Uterus (tissue), 4 donors: Measurements from ENCODE around the gene ACOXL. TPM values are rescaled to one million over a fixed set of nuclear protein-coding genes. Genes with fewer than 3 reads are reported as not detected.

Source experiments
- DNase-seq, 2 donors: peaks; one replicate each; pipeline ENCODE4 v3.0.0-alpha.2; 2019 to 2020
- H3K27ac ChIP-seq, 2 donors: fragments of 200-600 bp; sonication (generic); 1 replicate in 1 of 2; 2 replicates in 1 of 2; pipeline ENCODE4 v1.5.1; 2016 to 2018
- H3K27me3 ChIP-seq, 2 donors: fragments of 200-600 bp; sonication (generic); one replicate each; pipeline ENCODE4 v1.5.1; 2018 to 2019; ENCODE audit warnings: control low read depth in 1 of 2
- H3K36me3 ChIP-seq, 2 donors: fragments of 200-600 bp; sonication (generic); one replicate each; pipeline ENCODE4 v1.5.1; 2019; ENCODE audit warnings: control low read depth in 1 of 2
- H3K4me1 ChIP-seq, 2 donors: fragments of 200-600 bp; sonication (generic); one replicate each; pipeline ENCODE4 v1.5.1; 2018 to 2019; ENCODE audit warnings: control low read depth in 1 of 2
- H3K4me3 ChIP-seq, 2 donors: fragments of 200-600 bp; sonication (generic); 1 replicate in 1 of 2; 2 replicates in 1 of 2; pipeline ENCODE4 v1.5.1; 2018 to 2019; ENCODE audit warnings: mild to moderate bottlenecking in 1 of 2
- H3K9me3 ChIP-seq, 2 donors: fragments of 200-600 bp; sonication (generic); one replicate each; pipeline ENCODE4 v1.5.1; 2019; ENCODE audit warnings: control low read depth in 1 of 2
- CTCF ChIP-seq, 4 experiments: fragments of 200-600 bp in 2 of 4; fragments of 450-650 bp in 2 of 4; sonication (generic) in 2 of 4; IDR thresholded peaks; one replicate each; pipeline ENCODE4 v1.5.1; 2016 to 2019; ENCODE audit warnings: antibody characterized with exemption in 4 of 4, mild to moderate bottlenecking in 2 of 4, moderate library complexity in 1 of 4
- POLR2A ChIP-seq, 2 donors: fragments of 450-650 bp; IDR thresholded peaks; one replicate each; pipeline ENCODE4 v1.6.1; 2016; ENCODE audit warnings: antibody characterized with exemption in 2 of 2, mild to moderate bottlenecking in 1 of 2, moderate library complexity in 1 of 2
- intact Hi-C: fragments of 100-400 bp; cut with DNase I; formaldehyde crosslinking; loops from one replicate; pipeline ENCODE4 v1.15.1; 2023; ENCODE audit warnings: low total_unique reads
- total RNA-seq, 4 donors: library from RNA; depleted of rRNA in 3 of 4; stranded (reverse); fragments of >200 nt in 3 of 4; gene quantifications; one replicate each; pipeline versions ENCODE4 v1.1.0 to v1.2.4, GENCODE V29; 2014 to 2023
- donor health status: DM: yes; HTN: yes; CAD: no.

Gene ACOXL
- total RNA-seq, 4 donors from 2014 or later = 0.18 to 0.41 TPM; not detected in 2

- Histone ChIP-seq H3K4me1 (no peaks in the 10 kb centered on the region), H3K9me3 (no peaks in the 10 kb centered on the region), H3K36me3 (no peaks in the 10 kb centered on the region), H3K27me3 (no peaks in the 10 kb centered on the region), H3K4me3 (no peak overlapping the region), H3K27ac (no peak overlapping the region)
- TF ChIP-seq POLR2A (IDR thresholded peaks at IDR 0.05) (no peak), CTCF (IDR thresholded peaks at IDR 0.05) (no peak)
- no peak for DNase-seq
- intact Hi-C loops = no loop called here
Measured at GRCh38 chr2:111045771-111046444, 313.5 kb downstream of the ACOXL start.

DNA sequence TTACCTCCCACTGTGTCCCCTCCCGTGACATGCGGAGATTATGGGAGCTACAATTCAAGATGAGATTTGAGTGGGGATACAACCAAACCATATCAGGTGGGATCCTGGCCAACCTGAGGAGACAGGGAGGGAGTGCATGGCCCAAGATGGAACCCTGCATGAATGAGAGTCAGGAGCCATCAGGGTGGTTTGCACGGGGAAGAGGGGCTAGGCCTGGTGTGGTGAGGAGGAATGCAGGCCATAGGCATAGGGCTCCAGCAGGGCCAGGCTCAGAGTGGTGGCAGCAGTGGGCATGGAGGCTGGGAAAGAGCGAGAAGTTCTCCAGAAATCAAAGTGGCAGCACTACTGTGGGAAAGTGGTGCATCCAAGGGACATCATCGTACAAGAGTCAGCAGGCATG, 314.3 kb downstream of the ACOXL start:
- H3K4me1 ChIP-seq = no peaks in the 10 kb centered on the region
- H3K9me3 ChIP-seq = no peaks in the 10 kb centered on the region
- no peaks in the 10 kb centered on the region for H3K36me3 ChIP-seq
- no peak for TF ChIP-seq CTCF (IDR thresholded peaks at IDR 0.05)
- TF ChIP-seq POLR2A (IDR thresholded peaks at IDR 0.05) = no peak
- no peak overlapping the region for H3K27ac ChIP-seq
- intact Hi-C loops = no loop called here
- H3K4me3 ChIP-seq = no peak overlapping the region
- no peak for DNase-seq
- no peaks in the 10 kb centered on the region for H3K27me3 ChIP-seq

- Histone ChIP-seq H3K9me3 (no peaks in the 10 kb centered on the region), H3K4me1 (no peaks in the 10 kb centered on the region), H3K27ac (no peak overlapping the region), H3K4me3 (no peak overlapping the region), H3K36me3 (no peaks in the 10 kb centered on the region), H3K27me3 (no peaks in the 10 kb centered on the region)
- TF ChIP-seq CTCF (IDR thresholded peaks at IDR 0.05) = no peak
- no peak for TF ChIP-seq POLR2A (IDR thresholded peaks at IDR 0.05)
- intact Hi-C loops = no loop called here
- DNase-seq = no peak
Measured at GRCh38 chr2:111048856-111049768, 316.7 kb downstream of the ACOXL start.

DNA sequence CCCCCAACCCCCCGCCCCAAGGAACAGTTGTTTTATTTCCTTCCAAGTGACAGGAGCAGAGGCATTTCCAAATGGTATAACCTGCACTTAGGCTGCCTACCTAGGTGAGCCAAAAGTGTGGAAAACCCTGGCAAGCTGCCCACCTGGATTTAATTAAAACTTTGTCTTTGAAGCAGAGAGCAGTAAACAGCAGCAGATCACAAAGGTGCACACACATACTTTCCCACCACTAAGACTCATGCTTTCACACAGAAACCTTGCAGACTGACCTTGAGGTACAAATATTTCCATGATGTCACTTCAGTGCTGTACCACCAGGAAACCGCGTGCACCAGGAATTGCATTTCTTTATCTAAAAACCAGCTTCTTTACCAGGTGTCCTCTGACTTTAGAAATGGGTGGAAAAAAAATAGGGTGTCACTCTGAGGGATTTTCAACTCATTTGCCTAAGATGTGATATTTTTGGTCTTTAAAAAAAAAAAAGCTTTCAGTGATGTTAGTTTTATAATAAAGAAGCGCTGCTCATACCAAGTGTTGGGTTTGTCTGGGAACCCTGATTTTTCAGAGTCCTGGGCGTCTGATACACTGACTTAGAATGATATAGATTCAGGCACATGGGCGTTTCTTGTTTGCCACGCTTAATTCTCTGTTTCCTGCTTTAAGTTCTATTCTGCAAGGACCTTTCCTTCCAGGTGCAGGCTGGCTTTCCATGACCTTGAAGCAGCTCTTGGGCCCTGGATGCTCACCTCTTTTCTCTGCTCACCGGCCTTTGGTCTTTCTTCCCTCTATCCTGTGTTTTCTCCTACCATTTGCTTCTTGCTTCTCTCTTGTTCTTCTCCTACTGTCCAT, 317.6 kb downstream of the ACOXL start:
- no peak overlapping the region for H3K4me3 ChIP-seq

More for the DNA sequence above, 317.6 kb downstream of the ACOXL start:
- DNase-seq = no peak
- Histone ChIP-seq H3K4me1 (no peaks in the 10 kb centered on the region), H3K36me3 (no peaks in the 10 kb centered on the region), H3K27ac (no peak overlapping the region), H3K9me3 (no peaks in the 10 kb centered on the region), H3K27me3 (no peaks in the 10 kb centered on the region)
- intact Hi-C loops = no loop called here
- TF ChIP-seq POLR2A (IDR thresholded peaks at IDR 0.05) (no peak), CTCF (IDR thresholded peaks at IDR 0.05) (no peak)
